GM23338 (cell line): Measurements from ENCODE around the gene USH2A. TPM values are rescaled to one million over a fixed set of nuclear protein-coding genes. Genes with fewer than 3 reads are reported as not detected.
A peak's percentile ranks its signal among the peaks of the same experiment; 100 is the strongest.

Experiments
- ATAC-seq: fragments of 200-7000 bp; cut with Tn5 transposase; 3 replicates; pipeline ENCODE4 v1.9.1; 2020
- DNase-seq: peaks from one replicate; pipeline ENCODE4 v3.0.0-alpha.2; 2015; ENCODE audit warnings: low spot score
- H2AFZ ChIP-seq: fragments of 200-600 bp; sonication (generic); 2 replicates; pipeline ENCODE4 v1.8.0; 2016; ENCODE audit warnings: antibody characterized with exemption, mild to moderate bottlenecking, moderate library complexity
- H3F3A ChIP-seq: fragments of 200-600 bp; sonication (generic); replicated peaks from 2 replicates; pipeline ENCODE4 v1.8.0; 2017; ENCODE audit warnings: antibody characterized with exemption, mixed run types, low read depth
- H3K27ac ChIP-seq: fragments of 200-600 bp; sonication (generic); 2 replicates; pipeline ENCODE4 v1.6.1; 2016; ENCODE audit warnings: low read depth
- H3K27me3 ChIP-seq: fragments of 200-600 bp; sonication (generic); 2 replicates; pipeline ENCODE4 v1.8.0; 2016; ENCODE audit warnings: mild to moderate bottlenecking, mixed run types, moderate library complexity; ENCODE audit not compliant: insufficient read depth
- H3K36me3 ChIP-seq: fragments of 200-600 bp; sonication (generic); 2 replicates; pipeline ENCODE4 v1.8.0; 2016; ENCODE audit warnings: mild to moderate bottlenecking; ENCODE audit not compliant: insufficient read depth
- H3K4me1 ChIP-seq: fragments of 200-600 bp; sonication (generic); 2 replicates; pipeline ENCODE4 v1.8.0; 2016; ENCODE audit warnings: mild to moderate bottlenecking, moderate library complexity; ENCODE audit not compliant: insufficient read depth
- H3K4me2 ChIP-seq: fragments of 200-600 bp; sonication (generic); 2 replicates; pipeline ENCODE4 v1.7.1; 2017; ENCODE audit warnings: mixed run types
- H3K4me3 ChIP-seq: fragments of 200-600 bp; sonication (generic); 2 replicates; pipeline ENCODE4 v1.6.1; 2016; ENCODE audit warnings: mixed run types
- H3K79me2 ChIP-seq: fragments of 200-600 bp; sonication (generic); replicated peaks from 2 replicates; pipeline ENCODE4 v1.8.0; 2017; ENCODE audit warnings: mild to moderate bottlenecking; ENCODE audit not compliant: insufficient read depth
- H3K9me2 ChIP-seq: fragments of 200-600 bp; sonication (generic); 2 replicates; pipeline ENCODE4 v1.8.0; 2017; ENCODE audit not compliant: insufficient read depth
- H4K20me1 ChIP-seq: fragments of 200-600 bp; sonication (generic); replicated peaks from 2 replicates; pipeline ENCODE4 v1.8.0; 2017; ENCODE audit warnings: mild to moderate bottlenecking; ENCODE audit not compliant: insufficient read depth
- H3K27ac Mint-ChIP-seq: 2 replicates; pipeline ENCODE4 v1.8.0; 2020; ENCODE audit warnings: inconsistent platforms, mild to moderate bottlenecking, moderate library complexity, mixed read lengths
- H3K27me3 Mint-ChIP-seq: 3 replicates; pipeline ENCODE4 v1.8.0; 2022; ENCODE audit warnings: low read depth, mild to moderate bottlenecking, moderate library complexity, mixed read lengths, inconsistent platforms; ENCODE audit not compliant: insufficient read depth, poor library complexity
- H3K36me3 Mint-ChIP-seq: 3 replicates; pipeline ENCODE4 v1.8.0; 2021; ENCODE audit warnings: low read depth, mild to moderate bottlenecking, inconsistent platforms, moderate library complexity, mixed read lengths
- H3K4me1 Mint-ChIP-seq: 3 replicates; pipeline ENCODE4 v1.8.0; 2020; ENCODE audit warnings: mild to moderate bottlenecking, inconsistent platforms, mixed read lengths
- H3K4me3 Mint-ChIP-seq: 3 replicates; pipeline ENCODE4 v1.8.0; 2021; ENCODE audit warnings: moderate library complexity, mild to moderate bottlenecking, inconsistent platforms, mixed read lengths
- H3K9me3 Mint-ChIP-seq: 3 replicates; pipeline ENCODE4 v1.8.0; 2020; ENCODE audit warnings: moderate library complexity, mild to moderate bottlenecking, inconsistent platforms, mixed read lengths
- CREB1 ChIP-seq: fragments of 250-450 bp; sonication (Bioruptor Pico); IDR thresholded peaks from 2 replicates; pipeline ENCODE4 v1.5.0; 2020; ENCODE audit warnings: low read depth, mild to moderate bottlenecking, moderate library complexity
- EZH2phosphoT487 ChIP-seq: fragments of 200-600 bp; sonication (generic); IDR thresholded peaks from one replicate; pipeline ENCODE4 v1.8.1; 2018; ENCODE audit warnings: antibody characterized with exemption; ENCODE audit not compliant: unreplicated experiment
- JUNB ChIP-seq: IDR thresholded peaks from one replicate; pipeline ENCODE4 v1.6.1; 2016; ENCODE audit warnings: antibody characterized with exemption; ENCODE audit not compliant: unreplicated experiment
- NANOG ChIP-seq: IDR thresholded peaks from 2 replicates; pipeline ENCODE4 v1.6.1; 2016; ENCODE audit warnings: antibody characterized with exemption, borderline replicate concordance
- STAT1 ChIP-seq: IDR thresholded peaks from one replicate; pipeline ENCODE4 v1.6.1; 2016; ENCODE audit warnings: antibody characterized with exemption; ENCODE audit not compliant: unreplicated experiment
- ZNF114 ChIP-seq: fragments of 250-450 bp; sonication (Bioruptor Pico); IDR thresholded peaks from 2 replicates; pipeline ENCODE4 v1.5.0; 2020; ENCODE audit warnings: mild to moderate bottlenecking, moderate library complexity
- ZNF331 ChIP-seq: fragments of 250-450 bp; sonication (Bioruptor Pico); IDR thresholded peaks from 2 replicates; pipeline ENCODE4 v1.5.0; 2020; ENCODE audit warnings: low read depth, mild to moderate bottlenecking, moderate library complexity
- polyA plus RNA-seq: library from polyadenylated mRNA; unstranded; fragments of >200 nt; fragmentation: Nextera tagmentation; extraction: Ambion mirVana; gene quantifications from 2 replicates; pipeline ENCODE4 v1.2.1, GENCODE V29; 2016
- total RNA-seq: library from RNA; depleted of rRNA; stranded (reverse); fragments of >200 nt; shearing (Covaris generic); gene quantifications from 2 replicates; pipeline ENCODE4 v1.2.3, GENCODE V29; 2014
- TF ChIP-seq, protein P1 (sequence below): IDR thresholded peaks from one replicate; pipeline ENCODE4 v1.6.1; 2018; ENCODE audit warnings: antibody characterized with exemption; ENCODE audit not compliant: unreplicated experiment
- TF ChIP-seq, protein P2 (sequence below), 2 experiments: fragments of 200-600 bp in 1 of 2; sonication (generic) in 1 of 2; conservative IDR thresholded peaks; 2 replicates each; pipeline versions ENCODE4 v1.5.1 to v1.6.1; 2016 to 2017; ENCODE audit warnings: antibody characterized with exemption in 2 of 2, low read depth in 2 of 2, mild to moderate bottlenecking in 2 of 2, moderate library complexity in 1 of 2

USH2A gene
- total and polyA plus RNA-seq, 2 experiments from 2014 or later: 0.03 TPM

DNA sequence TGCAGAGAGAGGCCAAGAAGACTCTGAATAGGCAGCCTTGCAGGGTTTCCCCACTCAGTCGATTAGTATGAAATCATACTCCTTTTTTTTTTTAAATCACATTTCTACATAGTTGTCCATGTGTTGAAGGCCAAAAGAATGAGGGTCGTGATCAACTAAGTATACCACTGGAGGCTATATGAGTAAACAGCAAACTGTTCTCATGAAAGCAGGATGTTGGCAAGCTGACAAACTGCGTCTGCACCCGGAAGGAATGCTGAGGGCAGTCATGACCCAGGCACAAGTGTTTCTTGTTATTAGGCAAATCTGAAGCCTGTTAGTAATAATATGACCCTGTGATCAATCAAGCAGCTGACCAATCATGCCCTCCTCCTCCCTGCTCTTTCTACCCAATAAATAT, 213.2 kb downstream of the USH2A start:
- H3K4me3 ChIP-seq: no peak overlapping the region
- no peaks in the 10 kb centered on the region for H3K79me2 ChIP-seq
- H2AFZ ChIP-seq: no peak overlapping the region; the same call in 1 of the 2 replicates
- no peaks in the 10 kb centered on the region for H4K20me1 ChIP-seq
- TF ChIP-seq, protein P1, sequence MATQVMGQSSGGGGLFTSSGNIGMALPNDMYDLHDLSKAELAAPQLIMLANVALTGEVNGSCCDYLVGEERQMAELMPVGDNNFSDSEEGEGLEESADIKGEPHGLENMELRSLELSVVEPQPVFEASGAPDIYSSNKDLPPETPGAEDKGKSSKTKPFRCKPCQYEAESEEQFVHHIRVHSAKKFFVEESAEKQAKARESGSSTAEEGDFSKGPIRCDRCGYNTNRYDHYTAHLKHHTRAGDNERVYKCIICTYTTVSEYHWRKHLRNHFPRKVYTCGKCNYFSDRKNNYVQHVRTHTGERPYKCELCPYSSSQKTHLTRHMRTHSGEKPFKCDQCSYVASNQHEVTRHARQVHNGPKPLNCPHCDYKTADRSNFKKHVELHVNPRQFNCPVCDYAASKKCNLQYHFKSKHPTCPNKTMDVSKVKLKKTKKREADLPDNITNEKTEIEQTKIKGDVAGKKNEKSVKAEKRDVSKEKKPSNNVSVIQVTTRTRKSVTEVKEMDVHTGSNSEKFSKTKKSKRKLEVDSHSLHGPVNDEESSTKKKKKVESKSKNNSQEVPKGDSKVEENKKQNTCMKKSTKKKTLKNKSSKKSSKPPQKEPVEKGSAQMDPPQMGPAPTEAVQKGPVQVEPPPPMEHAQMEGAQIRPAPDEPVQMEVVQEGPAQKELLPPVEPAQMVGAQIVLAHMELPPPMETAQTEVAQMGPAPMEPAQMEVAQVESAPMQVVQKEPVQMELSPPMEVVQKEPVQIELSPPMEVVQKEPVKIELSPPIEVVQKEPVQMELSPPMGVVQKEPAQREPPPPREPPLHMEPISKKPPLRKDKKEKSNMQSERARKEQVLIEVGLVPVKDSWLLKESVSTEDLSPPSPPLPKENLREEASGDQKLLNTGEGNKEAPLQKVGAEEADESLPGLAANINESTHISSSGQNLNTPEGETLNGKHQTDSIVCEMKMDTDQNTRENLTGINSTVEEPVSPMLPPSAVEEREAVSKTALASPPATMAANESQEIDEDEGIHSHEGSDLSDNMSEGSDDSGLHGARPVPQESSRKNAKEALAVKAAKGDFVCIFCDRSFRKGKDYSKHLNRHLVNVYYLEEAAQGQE: no peak
- TF ChIP-seq, protein P2, sequence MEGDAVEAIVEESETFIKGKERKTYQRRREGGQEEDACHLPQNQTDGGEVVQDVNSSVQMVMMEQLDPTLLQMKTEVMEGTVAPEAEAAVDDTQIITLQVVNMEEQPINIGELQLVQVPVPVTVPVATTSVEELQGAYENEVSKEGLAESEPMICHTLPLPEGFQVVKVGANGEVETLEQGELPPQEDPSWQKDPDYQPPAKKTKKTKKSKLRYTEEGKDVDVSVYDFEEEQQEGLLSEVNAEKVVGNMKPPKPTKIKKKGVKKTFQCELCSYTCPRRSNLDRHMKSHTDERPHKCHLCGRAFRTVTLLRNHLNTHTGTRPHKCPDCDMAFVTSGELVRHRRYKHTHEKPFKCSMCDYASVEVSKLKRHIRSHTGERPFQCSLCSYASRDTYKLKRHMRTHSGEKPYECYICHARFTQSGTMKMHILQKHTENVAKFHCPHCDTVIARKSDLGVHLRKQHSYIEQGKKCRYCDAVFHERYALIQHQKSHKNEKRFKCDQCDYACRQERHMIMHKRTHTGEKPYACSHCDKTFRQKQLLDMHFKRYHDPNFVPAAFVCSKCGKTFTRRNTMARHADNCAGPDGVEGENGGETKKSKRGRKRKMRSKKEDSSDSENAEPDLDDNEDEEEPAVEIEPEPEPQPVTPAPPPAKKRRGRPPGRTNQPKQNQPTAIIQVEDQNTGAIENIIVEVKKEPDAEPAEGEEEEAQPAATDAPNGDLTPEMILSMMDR (conservative IDR thresholded peaks at IDR 0.05; ENCODE audit: low read depth in 2 of 2): no peak
- TF ChIP-seq JUNB (no peak), ZNF331 (CRISPR knock-in tag) (no peak), EZH2phosphoT487 (no peak), NANOG (no peak), ZNF114 (CRISPR knock-in tag) (no peak)
- no peaks in the 10 kb centered on the region for H3K27me3 ChIP-seq
- H3K9me2 ChIP-seq: no peaks in the 10 kb centered on the region
- no peaks in the 10 kb centered on the region for H3F3A ChIP-seq
- no peaks in the 10 kb centered on the region for H3K36me3 ChIP-seq
- no peak overlapping the region for H3K4me2 ChIP-seq
- H3K27ac ChIP-seq: no peak overlapping the region
- no peaks in the 10 kb centered on the region for H3K4me1 ChIP-seq
- Mint-ChIP-seq H3K27ac (no peak overlapping the region), H3K27me3 (no peaks in the 10 kb centered on the region), H3K9me3 (no peaks in the 10 kb centered on the region), H3K4me1 (no peaks in the 10 kb centered on the region), H3K36me3 (no peaks in the 10 kb centered on the region), H3K4me3 (no peak overlapping the region)
- no peak for DNase-seq
- no peak for ATAC-seq

DNA sequence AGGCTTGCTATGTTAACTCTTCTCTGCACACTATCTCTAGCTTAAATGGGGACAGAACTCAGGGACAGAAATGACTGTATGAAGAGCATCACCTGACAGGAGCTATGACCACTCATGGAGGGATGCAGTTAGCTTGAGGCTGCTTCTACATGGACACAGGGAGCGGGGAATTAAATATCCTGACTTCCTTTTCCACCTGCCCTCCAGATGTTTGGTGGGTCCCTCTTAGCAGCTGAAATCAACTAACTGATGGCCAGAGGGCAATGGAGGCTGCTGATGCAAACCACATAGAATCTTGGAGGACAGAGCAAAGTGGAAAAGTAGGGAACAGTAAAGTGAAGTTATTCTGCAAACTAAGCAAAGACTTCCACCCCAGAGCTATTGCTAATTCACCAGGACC, 214.1 kb downstream of the USH2A start:
- DNase-seq (no peak), ATAC-seq (no peak)
- Mint-ChIP-seq H3K9me3 (no peaks in the 10 kb centered on the region), H3K36me3 (no peaks in the 10 kb centered on the region), H3K27me3 (no peaks in the 10 kb centered on the region), H3K27ac (no peak overlapping the region), H3K4me1 (no peaks in the 10 kb centered on the region), H3K4me3 (no peak overlapping the region)
- Histone ChIP-seq H2AFZ (0 out of 2 replicates have a peak overlapping the region, but pooled peaks have one; percentile 34), H3K36me3 (no peaks in the 10 kb centered on the region), H3F3A (no peaks in the 10 kb centered on the region), H4K20me1 (no peaks in the 10 kb centered on the region), H3K27me3 (no peaks in the 10 kb centered on the region), H3K79me2 (no peaks in the 10 kb centered on the region), H3K27ac (no peak overlapping the region), H3K4me1 (no peaks in the 10 kb centered on the region), H3K4me2 (no peak overlapping the region), H3K9me2 (no peaks in the 10 kb centered on the region), H3K4me3 (no peak overlapping the region)
- TF ChIP-seq CREB1 (CRISPR knock-in tag) (no peak), NANOG (no peak), STAT1 (no peak)
- TF ChIP-seq, protein P2 (conservative IDR thresholded peaks at IDR 0.05; ENCODE audit: low read depth in 2 of 2): no peak
